Muscle of leg (tissue), 11 donors: ENCODE results near the gene DACT2. TPM values are rescaled to one million over a fixed set of nuclear protein-coding genes. Genes with fewer than 3 reads are reported as not detected.
"Not testable (repeated sequence)": the region's sequence is repeated elsewhere in the genome, so short reads cannot be mapped to it uniquely, and the experiment has no call there.

ENCODE experiments used
- DNase-seq: peaks from one replicate; pipeline ENCODE4 v3.0.0; 2013
- H3K27ac ChIP-seq: one replicate; pipeline ENCODE4 v1.5.1; 2013; ENCODE audit warnings: mild to moderate bottlenecking, low read length, control low read depth
- H3K27me3 ChIP-seq: one replicate; pipeline ENCODE4 v1.6.1; 2013; ENCODE audit warnings: low read length; ENCODE audit not compliant: control insufficient read depth, insufficient read depth
- H3K36me3 ChIP-seq: one replicate; pipeline ENCODE4 v1.6.1; 2013; ENCODE audit warnings: low read length; ENCODE audit not compliant: control insufficient read depth, insufficient read depth
- H3K4me1 ChIP-seq: one replicate; pipeline ENCODE4 v1.6.1; 2013; ENCODE audit warnings: low read length; ENCODE audit not compliant: control insufficient read depth, insufficient read depth
- H3K4me3 ChIP-seq: one replicate; pipeline ENCODE4 v1.5.1; 2013; ENCODE audit warnings: low read length, control low read depth
- H3K9me3 ChIP-seq: replicated peaks from 2 replicates; pipeline ENCODE4 v1.6.1; 2013; ENCODE audit warnings: low read depth, low read length; ENCODE audit not compliant: control insufficient read depth
- WGBS: methylation state at CpG from one replicate; pipeline ENCODE4 v1.1.5; 2013; ENCODE audit warnings: missing lambda C conversion rate; ENCODE audit not compliant: insufficient coverage; 5-methylcytosine and 5-hydroxymethylcytosine counted together
- polyA plus RNA-seq, 8 donors: library from polyadenylated mRNA; unstranded; fragments of 120-200 nt; gene quantifications; one replicate each; pipeline versions ENCODE4 v1.2.1 to v1.2.3, GENCODE V29; 2013; ENCODE audit warnings: inconsistent platforms in 1 of 8, low replicate concordance in 1 of 8; ENCODE audit not compliant: insufficient read length in 8 of 8, insufficient read depth in 1 of 8
- total RNA-seq: library from RNA; stranded (reverse); fragments of 120-200 nt; gene quantifications from one replicate; pipeline ENCODE4 v1.2.4, GENCODE V29; 2013

Gene DACT2
- total and polyA plus RNA-seq, 9 donors: 0.79 to 3.7 (median 1.9) TPM

GRCh38 chr6:168275168-168275567 lies 44.4 kb downstream of the DACT2 start:
- Histone ChIP-seq H3K27ac (no peak overlapping the region), H3K9me3 (no peaks in the 10 kb centered on the region), H3K36me3 (no peaks in the 10 kb centered on the region), H3K4me3 (no peak overlapping the region), H3K27me3 (peaks cover 37% of the 10 kb centered on the region), H3K4me1 (peaks cover 14% of the 10 kb centered on the region)
- DNase-seq: no peak
- WGBS: 82% methylated on average over 9 of the region's 12 CpGs

- H3K27ac ChIP-seq: no peak overlapping the region
- no peak overlapping the region for H3K4me3 ChIP-seq
- no peak for DNase-seq
- H3K36me3 ChIP-seq: no peaks in the 10 kb centered on the region
- peaks cover 14% of the 10 kb centered on the region for H3K4me1 ChIP-seq
- H3K27me3 ChIP-seq: peaks cover 29% of the 10 kb centered on the region
- WGBS: 75% methylated on average over 12 of the region's 22 CpGs
- no peaks in the 10 kb centered on the region for H3K9me3 ChIP-seq
These were observed 45.3 kb downstream of the DACT2 start for GRCh38 chr6:168274037-168274952.

GRCh38 chr6:168273441-168274036 lies 46.0 kb downstream of the DACT2 start:
- 76% methylated on average over 6 of the region's 17 CpGs for WGBS
- no peaks in the 10 kb centered on the region for H3K9me3 ChIP-seq

GRCh38 chr6:168272415-168273325 lies 46.9 kb downstream of the DACT2 start:
- H3K9me3 ChIP-seq: no peaks in the 10 kb centered on the region
- peaks cover 29% of the 10 kb centered on the region for H3K27me3 ChIP-seq
- H3K36me3 ChIP-seq: no peaks in the 10 kb centered on the region
- H3K4me1 ChIP-seq: peaks cover 14% of the 10 kb centered on the region
- peak; percentile 28 for DNase-seq
- no peak overlapping the region for H3K27ac ChIP-seq
- no peak overlapping the region for H3K4me3 ChIP-seq
- 18% methylated on average over 5 of the region's 17 CpGs for WGBS

More at GRCh38 chr6:168273441-168274036, 46.0 kb downstream of the DACT2 start:
- H3K36me3 ChIP-seq: no peaks in the 10 kb centered on the region
- H3K4me3 ChIP-seq: no peak overlapping the region
- peaks cover 14% of the 10 kb centered on the region for H3K4me1 ChIP-seq
- peak; percentile 30 for DNase-seq
- no peak overlapping the region for H3K27ac ChIP-seq
- H3K27me3 ChIP-seq: peaks cover 29% of the 10 kb centered on the region

- DNase-seq: no peak
- 86% methylated on average over 14 of the region's 19 CpGs for WGBS
- Histone ChIP-seq H3K27me3 (peaks cover 32% of the 10 kb centered on the region), H3K36me3 (no peaks in the 10 kb centered on the region), H3K27ac (no peak overlapping the region), H3K4me1 (peaks cover 14% of the 10 kb centered on the region), H3K4me3 (no peak overlapping the region), H3K9me3 (no peaks in the 10 kb centered on the region)
These were observed 49.1 kb downstream of the DACT2 start for GRCh38 chr6:168270274-168271172.

GRCh38 chr6:168269455-168270243 lies 49.9 kb downstream of the DACT2 start:
- Histone ChIP-seq H3K36me3 (no peaks in the 10 kb centered on the region), H3K27me3 (peaks cover 33% of the 10 kb centered on the region), H3K4me1 (peaks cover 17% of the 10 kb centered on the region), H3K9me3 (no peaks in the 10 kb centered on the region), H3K4me3 (no peak overlapping the region), H3K27ac (no peak overlapping the region)
- no peak for DNase-seq
- WGBS: 80% methylated on average over 14 of the region's 16 CpGs

- no peak overlapping the region for H3K27ac ChIP-seq
- no peaks in the 10 kb centered on the region for H3K9me3 ChIP-seq
- peaks cover 28% of the 10 kb centered on the region for H3K27me3 ChIP-seq
- no peaks in the 10 kb centered on the region for H3K36me3 ChIP-seq
- WGBS: 75% methylated on average over 1 of the region's 1 CpG
- H3K4me1 ChIP-seq: peaks cover 14% of the 10 kb centered on the region
- DNase-seq: no peak
- H3K4me3 ChIP-seq: no peak overlapping the region
These were observed 50.8 kb downstream of the DACT2 start for GRCh38 chr6:168268755-168269154.

- H3K4me1 ChIP-seq, DNase-seq, H3K36me3 ChIP-seq, H3K9me3 ChIP-seq, H3K27ac ChIP-seq, H3K4me3 ChIP-seq: not testable (repeated sequence)
- H3K27me3 ChIP-seq: peaks cover 24% of the 10 kb centered on the region
- no CpG with 5 or more reads among the region's 3 CpGs for WGBS
These were observed 51.8 kb downstream of the DACT2 start for GRCh38 chr6:168267779-168268178.
